Type B pancreatic cell (in vitro differentiated cells): ENCODE measurements around the gene CTRB2. TPM values are rescaled to one million over a fixed set of nuclear protein-coding genes. Genes with fewer than 3 reads are reported as not detected.

Experiments
- DNase-seq: peaks from one replicate; pipeline ENCODE4 v3.0.0; 2021; ENCODE audit warnings: mixed read lengths; ENCODE audit not compliant: unreplicated experiment; ENCODE audit errors: extremely low spot score
- H3K27ac Mint-ChIP-seq: 2 replicates; pipeline ENCODE4 v1.8.0; 2021; ENCODE audit warnings: mild to moderate bottlenecking, mixed read lengths
- H3K27me3 Mint-ChIP-seq: 2 replicates; pipeline ENCODE4 v1.8.0; 2021; ENCODE audit warnings: mixed read lengths
- H3K36me3 Mint-ChIP-seq: 2 replicates; pipeline ENCODE4 v1.8.0; 2021; ENCODE audit warnings: mixed read lengths
- H3K4me1 Mint-ChIP-seq: one replicate; pipeline ENCODE4 v1.8.0; 2021; ENCODE audit warnings: mixed read lengths; ENCODE audit not compliant: unreplicated experiment
- H3K4me3 Mint-ChIP-seq: 2 replicates; pipeline ENCODE4 v1.8.0; 2021; ENCODE audit warnings: mild to moderate bottlenecking, mixed read lengths
- H3K9me3 Mint-ChIP-seq: 2 replicates; pipeline ENCODE4 v1.8.0; 2021; ENCODE audit warnings: mixed read lengths
- CTCF ChIP-seq: fragments of 200-600 bp; sonication (generic); conservative IDR thresholded peaks from 2 replicates; pipeline ENCODE4 v1.5.0; 2021; ENCODE audit warnings: antibody characterized with exemption, mild to moderate bottlenecking
- total RNA-seq: library from RNA; stranded (reverse); gene quantifications from 2 replicates; pipeline ENCODE4 v1.2.1, GENCODE V29; 2021; ENCODE audit warnings: low replicate concordance

Gene CTRB2
- total RNA-seq, 1 donor from 2014 or later: not detected

- H3K36me3 Mint-ChIP-seq: peaks cover 3% of the 10 kb centered on the region
- TF ChIP-seq CTCF: no peak
These were observed 41.2 kb upstream of the CTRB2 start for GRCh38 chr16:75248142-75248535.

GRCh38 chr16:75247249-75247648, 40.3 kb upstream of the CTRB2 start:
- Mint-ChIP-seq H3K27me3 (no peaks in the 10 kb centered on the region), H3K9me3 (no peaks in the 10 kb centered on the region), H3K4me1 (peaks cover 47% of the 10 kb centered on the region), H3K27ac (peak overlapping the region; percentile 85), H3K36me3 (peaks cover 5% of the 10 kb centered on the region), H3K4me3 (no peak overlapping the region)
- no peak for TF ChIP-seq CTCF
- DNase-seq: no peak

More at GRCh38 chr16:75248142-75248535, 41.2 kb upstream of the CTRB2 start:
- no peak for DNase-seq
- Mint-ChIP-seq H3K27ac (peak overlapping the region; percentile 88), H3K27me3 (no peaks in the 10 kb centered on the region), H3K4me3 (peak overlapping the region; percentile 68), H3K4me1 (peaks cover 45% of the 10 kb centered on the region), H3K9me3 (no peaks in the 10 kb centered on the region)

GRCh38 chr16:75246504-75247205, 39.7 kb upstream of the CTRB2 start:
- Mint-ChIP-seq H3K9me3 (no peaks in the 10 kb centered on the region), H3K27ac (peak overlapping the region; percentile 85), H3K4me1 (peaks cover 47% of the 10 kb centered on the region), H3K4me3 (peak overlapping the region; percentile 41), H3K36me3 (peaks cover 5% of the 10 kb centered on the region), H3K27me3 (no peaks in the 10 kb centered on the region)
- no peak for DNase-seq
- no peak for TF ChIP-seq CTCF

- H3K27me3 Mint-ChIP-seq: no peaks in the 10 kb centered on the region
- peaks cover 53% of the 10 kb centered on the region for H3K4me1 Mint-ChIP-seq
- H3K4me3 Mint-ChIP-seq: peak overlapping the region; percentile 78
- peak overlapping the region; percentile 94 for H3K27ac Mint-ChIP-seq
- H3K9me3 Mint-ChIP-seq: no peaks in the 10 kb centered on the region
- no peak for DNase-seq
- H3K36me3 Mint-ChIP-seq: peaks cover 5% of the 10 kb centered on the region
- no peak for TF ChIP-seq CTCF
These were observed 38.1 kb upstream of the CTRB2 start for GRCh38 chr16:75244844-75245758.

GRCh38 chr16:75244225-75244809, 37.4 kb upstream of the CTRB2 start:
- H3K9me3 Mint-ChIP-seq: no peaks in the 10 kb centered on the region
- H3K4me3 Mint-ChIP-seq: peak overlapping the region; percentile 78
- H3K4me1 Mint-ChIP-seq: peaks cover 54% of the 10 kb centered on the region
- no peak for TF ChIP-seq CTCF
- no peak for DNase-seq
- no peaks in the 10 kb centered on the region for H3K27me3 Mint-ChIP-seq
- peak overlapping the region; percentile 94 for H3K27ac Mint-ChIP-seq
- peaks cover 5% of the 10 kb centered on the region for H3K36me3 Mint-ChIP-seq
